ENCODE data around the gene YPEL5. TPM values are rescaled to one million over a fixed set of nuclear protein-coding genes. Genes with fewer than 3 reads are reported as not detected.
A peak's percentile ranks its signal among the peaks of the same experiment; 100 is the strongest.

YPEL5 gene
- polyA plus RNA-seq, 4 donors: 106 to 129 (median 127) TPM

DNA sequence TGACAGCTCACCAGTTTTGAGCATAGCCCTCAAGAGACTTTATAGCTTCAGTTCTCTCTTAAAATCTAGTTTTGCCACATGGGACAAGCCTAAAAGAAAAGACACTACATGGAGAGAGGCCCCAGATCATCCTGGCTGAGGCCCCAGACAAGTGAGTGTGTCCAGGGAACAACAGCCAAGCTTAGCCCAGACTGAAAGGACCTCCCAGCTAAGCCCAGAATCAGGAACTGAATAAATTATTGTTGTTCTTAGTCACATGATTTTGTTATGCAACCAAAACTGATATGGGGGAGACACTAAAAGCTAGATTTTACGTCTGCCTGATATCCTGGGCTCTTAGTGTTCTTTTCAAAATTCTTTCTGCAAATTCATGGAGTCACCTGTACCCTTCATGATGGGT, 55.2 kb downstream of the YPEL5 start:
- no peak for DNase-seq (ENCODE audit: low read depth in 4 of 4, low spot score in 2 of 4)

DNA sequence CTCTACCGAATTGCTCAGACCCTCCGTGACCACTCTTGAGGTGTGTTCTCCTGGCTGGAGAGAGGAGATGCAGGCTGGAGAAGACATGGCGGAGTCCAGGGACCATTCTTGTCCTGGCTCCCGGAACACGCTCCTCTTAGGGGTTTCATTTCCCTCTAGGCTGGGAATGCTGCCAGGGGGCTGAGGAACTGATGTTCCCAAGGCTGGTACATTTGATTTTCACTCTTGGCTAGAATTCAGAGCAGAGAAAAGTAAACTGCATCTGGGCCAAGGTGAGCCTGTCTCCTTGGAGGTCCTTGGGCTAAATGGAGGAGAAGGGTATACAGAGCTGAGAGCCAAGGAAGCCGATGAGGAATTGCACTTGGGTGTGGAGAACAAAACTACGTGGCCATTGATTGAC, 56.3 kb downstream of the YPEL5 start:
- no peak for DNase-seq (ENCODE audit: low read depth in 4 of 4, low spot score in 2 of 4)

DNA sequence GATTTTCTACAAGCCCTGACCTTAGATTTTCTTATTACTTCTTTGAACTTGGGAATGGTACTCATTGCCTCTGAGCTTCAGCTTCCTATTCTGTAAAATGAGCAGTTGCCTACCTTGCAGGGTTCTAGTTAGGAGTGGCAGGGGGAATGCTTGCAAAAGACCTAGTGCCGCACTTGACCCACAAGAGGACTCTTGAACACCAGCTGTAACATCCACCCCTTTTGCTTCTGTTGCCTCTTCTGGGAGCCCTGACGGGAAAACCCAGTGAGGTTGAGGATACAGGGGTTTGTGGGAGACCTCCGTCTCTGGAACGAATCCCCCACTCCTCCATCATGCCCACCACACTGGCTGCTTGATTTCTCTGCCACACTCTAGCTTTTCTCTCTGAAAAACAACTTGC, 57.5 kb downstream of the YPEL5 start:
- DNase-seq (ENCODE audit: low read depth in 4 of 4, low spot score in 2 of 4): no peak

DNA sequence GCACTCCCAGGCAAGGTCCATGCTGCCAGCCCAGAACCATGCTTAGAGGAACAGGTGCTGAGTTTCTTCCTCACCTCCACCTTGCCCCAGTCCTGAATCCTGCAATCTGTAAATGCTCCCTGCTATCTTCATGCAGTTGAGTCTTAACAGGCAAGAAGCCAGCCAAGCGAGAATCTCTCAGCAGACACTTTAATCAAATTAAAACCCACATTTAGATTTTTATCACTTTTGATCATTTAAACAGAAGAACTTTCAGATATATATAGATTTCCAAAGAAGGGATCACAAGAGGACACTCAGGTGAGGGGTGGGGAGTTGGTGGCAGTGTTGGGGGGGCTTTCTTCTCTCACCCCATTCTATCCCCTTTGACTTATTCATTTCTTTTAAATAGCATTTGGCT, 58.6 kb downstream of the YPEL5 start:
- DNase-seq (ENCODE audit: low read depth in 4 of 4, low spot score in 2 of 4): no peak

DNA sequence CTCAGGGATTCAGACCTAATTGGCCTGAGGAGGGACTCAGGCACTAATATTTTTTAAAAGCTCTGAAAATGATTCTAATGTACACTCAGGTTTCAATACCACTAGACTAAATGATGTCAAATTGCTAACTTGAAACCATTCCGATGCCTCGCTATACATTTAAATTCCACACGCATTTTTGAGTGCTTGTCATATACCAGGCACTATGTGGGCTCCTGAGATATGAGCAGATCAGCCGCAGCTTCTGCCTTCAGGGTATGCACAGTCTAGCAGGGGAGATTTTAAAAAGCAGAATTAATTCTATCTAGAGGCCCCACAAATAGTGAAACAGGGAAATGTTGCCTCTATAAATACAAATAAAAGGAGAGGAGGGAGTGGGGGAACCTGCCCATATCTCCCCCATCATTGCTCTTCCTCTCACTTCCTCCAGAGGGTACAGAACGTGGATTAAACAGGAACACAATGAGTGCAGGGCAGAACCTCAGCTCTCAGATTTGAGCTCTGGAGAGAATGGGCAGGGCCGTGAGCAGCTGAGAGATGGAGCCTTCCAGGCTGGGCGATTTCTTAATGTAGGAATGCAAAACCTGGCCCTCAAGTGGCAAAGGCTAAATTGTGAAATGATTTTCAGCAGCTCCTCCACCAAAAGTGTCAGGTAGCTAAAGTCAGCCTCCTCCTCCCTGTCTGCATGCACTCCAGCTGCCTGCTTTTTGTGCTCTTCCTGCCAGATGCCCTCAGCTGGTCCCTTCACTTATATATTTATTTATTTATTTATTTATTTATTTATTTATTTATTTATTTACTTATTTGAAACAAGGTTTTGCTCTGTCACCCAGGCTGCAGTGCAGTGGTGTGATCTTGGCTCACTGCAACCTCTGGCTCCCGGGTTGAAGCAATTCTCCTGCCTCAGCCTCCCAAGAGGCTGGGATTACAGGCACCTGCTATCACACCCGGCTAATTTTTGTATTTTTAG, 59.9 kb downstream of the YPEL5 start:
- no peak for DNase-seq (ENCODE audit: low read depth in 4 of 4, low spot score in 2 of 4)

DNA sequence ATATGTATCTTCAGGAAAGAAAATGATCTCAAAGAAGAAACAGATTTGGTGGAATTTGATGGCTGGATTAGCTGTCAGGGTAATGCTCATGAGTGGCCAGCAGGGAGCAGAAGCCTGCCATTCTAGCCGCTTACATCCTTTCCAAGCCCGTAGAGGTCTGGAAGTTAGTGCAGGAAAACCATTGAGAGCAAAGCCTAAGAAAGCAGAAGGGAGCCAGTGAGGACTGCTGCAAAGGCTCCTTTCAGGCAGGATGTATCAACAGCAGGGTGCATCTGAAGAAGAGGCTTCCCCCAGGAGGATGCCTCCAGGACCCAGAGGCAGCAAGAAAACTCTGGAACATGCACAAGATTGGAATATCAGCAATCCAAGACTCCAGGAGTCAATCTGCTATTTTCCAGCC, 61.6 kb downstream of the YPEL5 start:
- peak in 2 of 4 donors; percentile 36 to 47 for DNase-seq (ENCODE audit: low read depth in 4 of 4, low spot score in 2 of 4)

DNA sequence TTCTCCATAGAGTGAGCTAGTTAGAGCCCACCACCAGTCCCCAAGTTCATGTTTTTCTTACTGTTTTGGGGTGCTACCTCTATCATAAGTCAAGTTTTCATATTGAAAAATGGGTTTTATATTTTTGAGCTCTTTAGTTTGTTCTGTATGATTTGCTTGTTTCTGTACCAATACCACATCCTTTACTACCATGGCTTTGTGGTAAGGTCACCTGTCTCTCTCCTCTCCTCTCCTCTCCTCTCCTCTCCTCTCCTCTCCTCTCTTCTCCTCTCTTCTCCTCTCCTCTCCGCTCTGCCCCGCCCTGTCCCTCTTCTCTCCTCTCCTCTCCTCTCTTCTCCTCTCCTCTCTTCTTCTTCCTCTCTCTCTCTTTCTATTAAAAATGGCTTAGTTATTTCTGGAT, 62.4 kb downstream of the YPEL5 start:
- DNase-seq (ENCODE audit: low read depth in 4 of 4, low spot score in 2 of 4): no peak

Other genes starting within 250 kb of the YPEL5 start
- gene ALK, start 225.4 kb upstream of the YPEL5 start, polyA plus RNA-seq (ENCODE audit: insufficient read length in 4 of 4): under 1 TPM; 0.24 to 0.68 (median 0.31) TPM
- gene LBH, start 84.5 kb downstream of the YPEL5 start, polyA plus RNA-seq (ENCODE audit: insufficient read length in 4 of 4): 100 to 1,000 TPM in 3 of 4 donors, 10 to 100 TPM in 1; 99.8 to 120 (median 119) TPM

Data from left renal cortex interstitium (tissue), 4 donors.